Uterus (tissue), 2 donors: ENCODE results near the gene EGFL6.

Source experiments
- CTCF ChIP-seq, 4 experiments: fragments of 200-600 bp in 2 of 4; fragments of 450-650 bp in 2 of 4; sonication (generic) in 2 of 4; IDR thresholded peaks; one replicate each; pipeline ENCODE4 v1.5.1; 2016 to 2019; ENCODE audit warnings: antibody characterized with exemption in 4 of 4, mild to moderate bottlenecking in 2 of 4, moderate library complexity in 1 of 4
- POLR2A ChIP-seq, 2 donors: fragments of 450-650 bp; IDR thresholded peaks; one replicate each; pipeline ENCODE4 v1.6.1; 2016; ENCODE audit warnings: antibody characterized with exemption in 2 of 2, mild to moderate bottlenecking in 1 of 2, moderate library complexity in 1 of 2

GRCh38 chrX:13574600-13574999 lies 5.2 kb downstream of the EGFL6 start:
- TF ChIP-seq POLR2A (IDR thresholded peaks at IDR 0.05), result no peak
- TF ChIP-seq CTCF (IDR thresholded peaks at IDR 0.05), result no peak
